ACHN (cell line): ENCODE data around the gene DMRT1.
A peak's percentile ranks its signal among the peaks of the same experiment; 100 is the strongest.
"Not testable (repeated sequence)": the region's sequence is repeated elsewhere in the genome, so short reads cannot be mapped to it uniquely, and the experiment has no call there.

Experiments used
- DNase-seq: peaks from one replicate; pipeline ENCODE4 v3.0.0-alpha.2; 2015
- in situ Hi-C: cut with HindIII; loops from 2 replicates; pipeline ENCODE4 v1.10.0; 2017; ENCODE audit warnings: low sequenced_read_pairs, low pct_ligation_motif_present, low pct_unique_long_range_greater_than_20kb

The DMRT1 gene

GRCh38 chr9:908536-909205 lies 67.2 kb downstream of the DMRT1 start:
- DNase-seq: no peak
- in situ Hi-C loops: no loop called here

GRCh38 chr9:911005-911404 lies 69.5 kb downstream of the DMRT1 start:
- in situ Hi-C loops: no loop called here
- DNase-seq: no peak

GRCh38 chr9:912776-913175 lies 71.3 kb downstream of the DMRT1 start:
- in situ Hi-C loops: no loop called here
- DNase-seq: no peak

GRCh38 chr9:913526-913925 lies 72.0 kb downstream of the DMRT1 start:
- DNase-seq, in situ Hi-C loops: not testable (repeated sequence)

GRCh38 chr9:917730-918129 lies 76.2 kb downstream of the DMRT1 start:
- in situ Hi-C loops: no loop called here
- DNase-seq: no peak

GRCh38 chr9:920927-921326 lies 79.4 kb downstream of the DMRT1 start:
- in situ Hi-C loops: no loop called here
- DNase-seq: no peak

GRCh38 chr9:922171-922570 lies 80.7 kb downstream of the DMRT1 start:
- in situ Hi-C loops: no loop called here
- no peak for DNase-seq

GRCh38 chr9:922731-923130 lies 81.2 kb downstream of the DMRT1 start:
- DNase-seq: no peak
- in situ Hi-C loops: no loop called here

- no peak for DNase-seq
- in situ Hi-C loops: no loop called here
These were observed 85.5 kb downstream of the DMRT1 start for GRCh38 chr9:926976-927375.

GRCh38 chr9:928363-929042 lies 87.0 kb downstream of the DMRT1 start:
- in situ Hi-C loops: no loop called here
- peak; percentile 59 for DNase-seq

GRCh38 chr9:929719-930118 lies 88.2 kb downstream of the DMRT1 start:
- no peak for DNase-seq
- in situ Hi-C loops: no loop called here

- in situ Hi-C loops: no loop called here
- DNase-seq: no peak
These were observed 91.9 kb downstream of the DMRT1 start for GRCh38 chr9:933356-933755.

GRCh38 chr9:935348-935965 lies 94.0 kb downstream of the DMRT1 start:
- in situ Hi-C loops: no loop called here
- no peak for DNase-seq

- in situ Hi-C loops: no loop called here
- no peak for DNase-seq
These were observed 101.5 kb downstream of the DMRT1 start for GRCh38 chr9:942805-943580.

GRCh38 chr9:947985-948384 lies 106.5 kb downstream of the DMRT1 start:
- in situ Hi-C loops: no loop called here

GRCh38 chr9:948497-948896 lies 107.0 kb downstream of the DMRT1 start:
- no peak for DNase-seq
- in situ Hi-C loops: no loop called here

More at GRCh38 chr9:947985-948384, 106.5 kb downstream of the DMRT1 start:
- no peak for DNase-seq

GRCh38 chr9:950139-950538 lies 108.6 kb downstream of the DMRT1 start:
- in situ Hi-C loops: no loop called here
- no peak for DNase-seq

- DNase-seq: no peak
These were observed 111.0 kb downstream of the DMRT1 start for GRCh38 chr9:952546-952945.

GRCh38 chr9:959105-959504 lies 117.6 kb downstream of the DMRT1 start:
- DNase-seq: no peak
- in situ Hi-C loops: no loop called here

More at GRCh38 chr9:952546-952945, 111.0 kb downstream of the DMRT1 start:
- in situ Hi-C loops: no loop called here
